NCI-H510A (cell line): ENCODE results near the gene ACOT11.
A peak's percentile ranks its signal among the peaks of the same experiment; 100 is the strongest.

Experiments
- DNase-seq: peaks from one replicate; lab custom pipeline; 2025; lab: John Stamatoyannopoulos, UW

Gene ACOT11

DNA sequence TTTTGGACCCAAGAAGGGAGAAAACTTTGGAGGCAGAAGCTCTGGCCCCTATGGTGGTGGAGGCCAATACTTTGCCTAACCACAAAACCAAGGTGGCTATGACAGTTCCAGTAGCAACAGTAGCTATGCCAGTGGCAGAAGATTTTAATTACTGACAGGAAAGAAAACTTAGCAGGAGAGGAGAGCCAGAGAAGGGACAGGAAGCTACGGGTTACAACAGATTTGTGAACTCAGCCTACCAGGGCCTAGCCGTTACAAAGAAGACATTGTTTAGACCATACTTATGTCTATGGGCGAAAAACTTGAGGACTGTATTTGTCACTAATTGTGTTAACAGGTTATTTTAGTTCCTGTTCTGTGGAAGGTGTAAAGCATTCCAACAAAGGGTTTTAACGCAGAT lies 10.4 kb upstream of the ACOT11 start:
- no peak for DNase-seq

DNA sequence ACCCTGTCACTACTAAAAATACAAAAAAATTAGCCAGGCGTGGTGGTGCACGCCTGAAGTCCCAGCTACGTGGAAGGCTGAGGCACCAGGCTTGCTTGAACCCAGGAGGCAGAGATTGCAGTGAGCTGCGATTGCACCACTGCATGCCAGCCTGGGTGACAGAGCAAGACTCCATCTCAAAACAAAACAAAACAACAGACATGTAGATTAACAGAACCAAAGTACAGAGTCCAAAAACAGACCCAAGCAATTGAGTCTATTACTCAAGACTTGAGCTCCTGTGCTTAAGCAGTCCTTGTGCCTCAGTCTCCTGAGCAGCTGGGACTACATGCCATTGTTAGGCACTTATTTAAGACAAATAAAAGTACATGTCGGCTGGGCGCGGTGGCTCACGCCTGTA lies 9.5 kb upstream of the ACOT11 start:
- DNase-seq, result no peak

DNA sequence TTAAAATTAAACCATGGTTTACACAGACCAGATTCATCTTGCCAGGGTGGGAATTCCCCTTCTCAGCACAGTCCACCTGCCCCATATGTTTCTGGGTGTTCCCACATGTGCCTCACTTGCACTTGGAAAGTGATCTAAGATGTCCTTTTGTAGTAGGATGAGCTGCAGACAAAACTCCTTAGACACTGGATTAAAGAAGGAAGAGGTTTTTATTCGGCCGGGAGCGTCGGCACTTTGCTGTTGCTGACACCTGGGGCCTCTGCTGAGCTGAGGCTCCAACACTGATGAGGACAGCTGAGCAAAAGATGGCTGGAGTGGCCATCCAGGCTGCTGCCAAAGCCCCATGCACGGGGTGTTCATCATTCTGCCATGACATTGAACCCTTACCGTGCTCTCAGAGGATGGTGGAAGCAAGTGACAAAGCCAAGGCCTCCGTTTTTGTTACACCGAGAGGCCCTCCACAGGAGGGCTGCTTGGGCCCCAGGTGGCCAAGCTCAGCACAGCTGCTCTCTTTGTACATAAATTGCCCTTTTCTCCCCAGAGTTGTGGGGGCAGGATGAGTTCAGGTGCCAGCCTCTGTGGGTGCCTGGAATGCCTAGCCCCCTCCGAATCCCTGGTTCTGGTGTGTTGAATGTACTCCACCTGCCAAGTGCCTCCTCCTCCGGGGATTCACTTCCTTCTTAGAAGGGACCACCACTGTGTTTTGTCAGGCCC lies 7.3 kb upstream of the ACOT11 start:
- no peak for DNase-seq

DNA sequence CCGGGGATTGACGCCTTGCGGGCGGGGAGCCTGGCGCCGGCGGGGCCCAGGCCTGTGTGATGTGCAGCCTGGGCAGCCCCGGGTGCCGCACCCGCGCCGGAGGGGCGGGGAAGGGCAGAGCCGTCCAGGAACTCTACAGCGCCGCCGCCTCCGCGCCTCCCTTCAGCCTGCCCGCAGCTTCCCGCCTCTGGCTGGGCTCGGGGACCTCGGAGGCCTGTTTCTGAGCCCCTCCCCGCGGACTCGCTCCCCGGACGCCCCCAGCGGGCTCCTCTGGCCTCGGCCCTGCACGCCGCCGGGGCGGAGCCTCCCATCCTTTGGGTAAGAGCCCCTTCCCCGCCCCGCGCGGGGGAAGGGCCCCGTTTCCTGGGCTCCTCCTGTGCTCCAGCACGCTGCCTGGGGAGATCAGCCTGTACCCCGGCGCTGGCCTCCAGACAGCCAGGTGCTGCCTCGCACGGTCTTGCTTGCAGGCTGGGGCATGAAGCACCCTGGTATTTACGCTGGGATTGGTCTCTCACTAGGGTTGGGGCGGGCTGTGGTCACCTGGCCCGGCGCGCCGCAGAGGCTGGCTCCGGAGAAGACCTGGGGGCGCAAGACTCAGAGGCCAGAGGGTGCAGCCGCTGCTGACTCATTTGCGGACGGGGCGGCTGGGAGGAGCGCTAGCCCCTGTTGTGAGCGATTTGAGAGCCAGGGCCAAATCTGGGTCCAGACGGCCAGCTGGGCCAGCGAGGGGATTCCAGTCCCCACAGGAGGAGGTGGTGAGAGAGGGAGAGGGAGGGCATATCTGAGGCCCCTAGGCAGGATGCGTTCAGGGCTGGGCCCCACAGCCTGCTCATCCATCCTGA lies 5.7 kb upstream of the ACOT11 start:
- peak; percentile 91 for DNase-seq

DNA sequence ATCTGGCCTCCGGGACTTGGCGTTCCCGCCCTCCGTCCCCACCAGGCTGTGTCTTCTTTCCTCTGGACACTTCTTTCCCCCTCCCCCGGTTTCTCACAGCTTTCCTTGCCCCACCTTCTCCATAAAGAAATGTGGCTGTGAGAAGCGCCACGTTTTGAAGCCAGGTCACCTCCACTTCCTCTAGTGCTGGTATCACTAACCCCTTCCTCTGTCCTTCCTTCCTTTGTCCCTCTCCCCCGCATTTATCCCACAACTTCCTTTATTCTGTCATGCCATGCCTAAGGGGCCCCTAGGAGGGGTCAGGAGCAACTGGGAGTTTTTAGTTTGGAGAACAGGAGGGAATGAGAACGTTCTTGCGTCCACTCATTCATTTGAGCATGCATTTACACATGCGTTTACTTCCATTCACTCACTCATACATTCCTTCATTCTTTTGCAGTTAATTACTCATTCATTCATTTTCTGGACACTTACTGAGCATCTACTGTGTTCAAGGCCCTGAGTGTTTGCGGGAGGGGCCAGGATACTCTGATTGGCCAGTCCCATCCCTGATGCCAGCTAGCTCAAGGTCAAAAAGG lies 5.0 kb upstream of the ACOT11 start:
- no peak for DNase-seq

DNA sequence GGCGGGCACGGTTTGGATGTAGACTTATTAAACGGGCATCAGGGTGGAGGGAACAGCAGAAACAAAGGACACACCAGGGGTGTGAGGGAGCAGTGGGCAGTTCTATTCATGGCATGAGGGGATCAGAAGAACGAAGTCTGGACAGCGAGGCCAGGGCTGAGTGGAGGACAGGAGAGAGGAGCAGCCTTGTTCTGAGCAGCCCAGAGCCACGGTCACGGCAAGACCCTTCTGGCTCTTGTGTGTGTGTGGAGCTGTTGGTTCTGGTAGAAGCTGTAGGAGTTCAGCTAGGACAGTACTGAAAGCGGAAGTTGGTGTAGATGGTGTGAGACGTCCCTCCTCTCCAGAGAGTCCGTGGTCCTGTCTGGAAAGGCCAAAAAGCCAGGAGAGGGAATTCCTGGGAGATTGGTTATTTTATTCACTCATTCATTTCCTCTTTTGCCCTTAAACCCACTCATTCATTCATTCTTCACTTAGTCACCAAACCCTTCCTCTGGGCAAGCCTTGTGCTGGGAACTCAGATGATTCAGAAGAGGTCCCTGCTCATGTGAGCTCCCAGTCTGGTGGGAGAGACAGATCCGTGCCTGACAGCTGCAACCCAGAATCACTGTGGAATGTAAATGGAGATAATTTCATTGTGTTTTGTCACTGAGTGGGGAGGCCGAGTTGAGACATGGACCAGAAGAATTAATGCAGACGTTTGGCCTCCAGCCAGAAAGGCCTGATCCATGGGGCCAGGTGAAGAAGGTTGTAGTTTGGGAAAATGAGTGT lies 4.1 kb upstream of the ACOT11 start:
- no peak for DNase-seq

DNA sequence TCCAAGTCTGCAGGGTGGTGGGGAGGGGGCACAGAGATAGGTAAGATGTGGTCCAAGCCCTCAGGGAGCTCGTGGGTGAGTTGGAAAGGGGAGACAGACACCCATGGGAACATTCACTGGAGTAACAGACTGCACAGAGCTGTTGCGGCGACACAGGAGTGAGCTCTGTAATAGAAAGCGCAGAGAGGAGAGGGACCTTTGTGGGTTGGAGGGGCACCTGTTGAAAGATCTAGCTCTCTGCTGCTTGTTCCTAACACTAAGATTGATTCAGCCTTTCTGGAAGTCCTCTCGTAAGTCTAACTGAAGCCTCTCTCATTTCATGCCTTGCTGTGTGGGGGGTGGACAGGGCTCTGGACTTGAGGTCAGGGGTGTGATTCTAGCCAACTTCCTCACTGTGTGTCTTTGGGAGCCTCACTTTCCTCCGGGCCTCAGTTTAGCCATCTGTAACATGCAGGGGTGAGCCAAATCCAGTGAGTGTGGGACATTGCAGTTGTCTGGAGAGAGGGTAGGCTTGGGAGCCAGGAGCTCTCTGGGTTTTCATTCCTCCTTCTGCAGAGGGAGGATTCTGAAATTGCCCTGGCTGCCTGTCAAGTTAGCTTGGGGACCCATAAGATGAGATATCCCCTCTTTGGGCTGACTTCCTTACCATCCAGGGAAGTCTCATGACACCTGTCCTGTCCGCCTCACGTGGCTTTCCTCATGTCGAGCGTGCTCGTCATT lies 2.0 kb upstream of the ACOT11 start:
- no peak for DNase-seq

DNA sequence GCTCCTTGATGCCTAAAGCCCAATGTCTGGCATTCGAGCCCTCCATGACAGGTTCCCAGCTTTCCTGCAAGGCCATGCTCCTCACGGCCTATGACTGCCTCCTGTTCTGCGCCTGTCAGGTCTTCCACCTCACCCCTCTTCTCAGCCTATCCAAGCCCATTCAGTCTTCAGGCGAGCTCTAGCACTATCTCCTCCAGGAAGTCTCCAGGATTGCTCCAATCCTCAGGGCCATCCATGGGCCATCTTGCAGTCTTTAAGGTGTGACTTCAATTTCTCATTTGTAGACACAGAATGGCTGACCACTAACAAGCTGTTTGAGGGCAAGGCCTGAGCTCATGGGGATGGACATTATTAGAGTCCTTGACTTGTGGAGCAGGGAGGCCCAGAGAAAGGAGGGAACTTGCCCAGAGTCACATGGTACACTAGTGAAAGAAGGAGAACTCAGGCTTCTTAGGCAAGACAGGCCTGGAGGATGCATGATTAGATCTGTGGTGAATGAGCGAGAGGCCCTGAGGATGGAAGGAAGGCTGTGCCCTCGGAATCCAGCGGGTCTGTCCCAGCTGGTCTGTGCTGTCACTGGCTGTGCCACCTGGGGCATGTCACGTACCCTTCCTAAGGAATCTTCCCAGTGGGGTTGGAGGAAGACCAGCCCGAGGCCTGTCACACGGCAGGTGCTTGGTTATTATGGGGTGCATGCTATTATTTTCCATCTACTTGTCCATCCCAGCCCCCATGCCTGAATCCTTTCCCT lies 1.2 kb upstream of the ACOT11 start:
- no peak for DNase-seq

DNA sequence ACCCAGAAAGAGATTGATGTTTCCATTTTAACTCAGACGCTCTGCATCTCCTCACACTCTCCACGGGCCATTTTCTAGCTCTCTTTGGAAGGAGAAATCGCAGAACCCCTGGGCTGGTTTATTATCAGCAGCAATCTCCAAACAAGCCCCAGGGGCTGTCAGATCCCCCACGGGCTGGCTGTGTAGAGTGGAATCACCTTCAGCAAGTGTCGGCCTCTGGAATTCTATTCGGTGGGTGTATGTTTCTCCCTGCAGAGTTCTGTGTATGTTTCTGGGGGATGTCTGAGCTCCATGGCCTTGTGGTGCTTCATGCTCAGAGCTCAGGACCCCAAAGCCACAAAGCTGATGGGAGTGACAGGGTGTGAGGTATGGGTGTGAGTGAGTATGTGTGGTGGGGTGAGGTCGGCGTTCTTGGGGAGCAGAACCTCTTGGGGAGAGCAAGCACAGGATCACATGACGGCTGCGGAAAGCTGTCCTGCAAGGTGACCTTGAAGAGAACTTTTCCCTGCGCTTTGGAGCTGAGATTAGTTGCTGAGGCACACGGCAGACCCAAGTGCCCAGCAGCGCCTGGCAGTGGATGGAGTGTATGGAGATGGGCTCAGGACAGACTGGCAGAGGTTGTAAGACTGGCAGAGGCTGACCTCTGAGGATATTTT lies 489 bp downstream of the ACOT11 start:
- no peak for DNase-seq

DNA sequence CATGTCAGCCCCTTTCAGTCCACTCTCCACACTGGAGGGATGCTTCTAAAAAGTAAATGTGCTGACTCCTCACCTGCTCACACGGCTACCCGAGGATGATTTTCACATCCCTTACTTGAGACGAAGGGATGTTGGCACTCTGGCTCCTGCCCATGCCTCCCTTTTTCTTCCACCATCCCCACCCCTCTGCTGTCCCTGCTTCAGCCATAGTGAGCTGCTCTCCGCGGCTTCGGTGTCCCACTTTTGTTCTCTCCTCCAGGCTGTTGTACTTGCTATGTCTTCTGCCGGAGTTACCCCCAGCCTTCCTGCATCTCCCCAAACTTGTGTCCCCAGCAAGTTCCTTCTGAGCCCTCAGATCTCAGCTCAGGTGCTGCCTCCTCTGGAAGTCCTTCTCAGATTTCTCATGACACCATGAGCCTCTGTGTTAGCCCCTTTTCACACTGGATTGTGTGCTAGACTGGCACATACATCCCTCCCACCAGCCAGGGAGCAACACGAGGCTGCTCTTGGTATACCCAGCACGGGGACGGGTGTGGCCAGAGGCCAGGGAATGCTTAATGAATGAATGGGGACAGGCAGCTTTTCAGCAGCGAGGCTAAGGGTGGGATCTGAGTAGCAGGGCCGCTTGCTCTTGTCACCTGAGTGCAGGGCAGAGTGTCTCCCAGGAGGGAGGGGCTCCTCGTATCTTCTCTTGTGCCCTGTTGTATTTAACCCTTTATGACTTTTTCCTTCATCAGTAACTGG lies 1.3 kb downstream of the ACOT11 start:
- DNase-seq, result no peak

DNA sequence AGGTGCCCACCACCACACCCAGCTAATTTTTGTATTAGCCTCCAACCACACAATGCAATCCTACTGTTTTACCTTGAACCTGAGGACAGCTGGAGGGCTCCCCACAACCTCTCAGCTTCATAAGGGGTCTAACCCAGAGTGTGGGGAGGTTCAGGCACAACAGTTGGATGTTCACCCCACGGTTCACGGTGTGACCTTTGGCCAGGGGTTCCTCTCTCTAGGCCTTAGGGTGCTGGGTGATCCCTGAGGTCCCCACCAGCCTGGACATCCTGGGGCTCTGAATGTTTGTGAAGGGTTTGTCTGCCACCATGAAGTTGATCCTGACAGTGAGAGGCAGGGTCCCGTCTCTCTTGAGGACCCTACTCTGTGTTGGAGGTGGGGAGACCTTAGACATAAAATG lies 3.9 kb downstream of the ACOT11 start:
- DNase-seq, result no peak

DNA sequence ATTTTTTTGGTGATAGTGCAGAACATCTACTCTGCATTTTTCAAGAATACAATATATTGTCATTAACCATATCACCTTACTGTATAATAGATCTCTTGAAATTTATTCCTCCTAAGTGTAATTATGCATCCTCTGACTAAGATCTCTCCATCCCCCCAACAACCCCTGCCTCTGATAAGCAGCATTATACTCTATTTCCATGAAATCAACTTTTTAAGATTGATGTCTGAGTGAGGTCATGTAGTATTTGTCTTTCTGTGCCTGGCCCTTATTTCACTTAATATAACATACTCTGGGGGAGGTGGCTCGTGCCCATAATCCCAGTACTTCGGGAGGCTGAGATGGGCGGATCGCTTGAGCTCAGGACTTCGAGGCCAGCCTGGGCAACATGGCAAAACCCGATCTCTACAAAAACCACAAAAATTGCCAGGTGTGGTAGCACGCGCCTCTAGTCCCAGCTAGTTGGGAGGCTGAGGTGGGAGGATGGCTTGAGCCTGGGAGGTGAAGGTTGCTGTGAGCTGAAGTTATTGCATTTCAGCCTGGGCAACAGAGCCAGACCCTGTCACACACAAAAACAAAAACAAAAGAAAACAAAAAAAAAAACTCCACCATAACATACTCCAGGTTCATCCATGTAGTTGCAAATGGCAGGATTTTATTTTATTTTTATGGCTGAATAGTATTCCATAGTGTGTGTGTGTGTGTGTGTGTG lies 5.7 kb downstream of the ACOT11 start:
- no peak for DNase-seq

DNA sequence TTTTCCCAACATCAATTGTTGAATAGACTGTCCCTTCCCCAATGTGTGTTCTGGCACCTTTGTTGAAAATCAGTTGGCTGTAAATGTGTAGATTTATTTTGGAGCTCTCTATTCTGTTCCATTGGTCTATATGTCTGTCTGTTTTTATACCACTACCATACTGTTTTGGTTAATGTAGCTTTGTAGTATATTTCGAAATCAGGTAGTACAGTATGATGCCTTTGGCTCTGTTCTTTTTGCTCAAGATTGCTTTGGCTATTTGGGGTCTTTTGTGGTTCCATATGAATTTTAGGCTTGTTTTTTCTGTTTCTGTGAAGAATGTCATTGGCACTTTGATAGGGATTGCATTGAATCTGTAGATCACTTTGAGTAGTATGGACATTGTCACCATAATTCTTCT lies 8.1 kb downstream of the ACOT11 start:
- DNase-seq, result no peak

DNA sequence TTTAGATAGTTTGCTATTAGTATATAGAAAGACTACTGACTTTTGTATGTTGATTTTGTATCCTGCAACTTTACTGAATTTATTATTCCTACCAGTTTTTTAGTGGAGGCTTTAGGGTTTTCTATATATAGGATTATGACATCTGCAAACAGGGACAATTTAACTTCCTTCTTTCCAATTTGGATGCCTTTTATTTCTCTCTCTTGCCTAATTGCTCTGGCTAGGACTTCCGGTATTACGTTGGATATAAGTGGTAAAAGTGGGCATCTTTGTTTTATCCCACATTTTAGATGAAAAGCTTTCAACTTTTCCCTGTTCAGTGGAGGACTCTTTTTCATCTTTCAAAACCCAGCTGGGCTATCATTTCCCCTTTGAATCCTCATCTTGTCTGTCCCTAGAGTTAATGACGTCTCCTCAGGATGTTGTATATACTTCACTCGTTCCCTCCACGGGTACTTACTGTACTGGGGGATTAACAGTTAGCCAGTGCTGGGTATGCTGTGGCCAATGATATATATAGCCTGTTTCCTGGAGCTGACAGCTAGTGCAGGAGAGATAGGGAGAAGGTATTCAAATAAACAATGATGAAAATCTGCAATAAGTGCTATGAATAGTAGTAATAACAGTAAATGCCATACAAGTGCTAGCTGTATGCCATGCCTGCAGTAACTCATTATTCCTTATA lies 9.8 kb downstream of the ACOT11 start:
- DNase-seq, result no peak

DNA sequence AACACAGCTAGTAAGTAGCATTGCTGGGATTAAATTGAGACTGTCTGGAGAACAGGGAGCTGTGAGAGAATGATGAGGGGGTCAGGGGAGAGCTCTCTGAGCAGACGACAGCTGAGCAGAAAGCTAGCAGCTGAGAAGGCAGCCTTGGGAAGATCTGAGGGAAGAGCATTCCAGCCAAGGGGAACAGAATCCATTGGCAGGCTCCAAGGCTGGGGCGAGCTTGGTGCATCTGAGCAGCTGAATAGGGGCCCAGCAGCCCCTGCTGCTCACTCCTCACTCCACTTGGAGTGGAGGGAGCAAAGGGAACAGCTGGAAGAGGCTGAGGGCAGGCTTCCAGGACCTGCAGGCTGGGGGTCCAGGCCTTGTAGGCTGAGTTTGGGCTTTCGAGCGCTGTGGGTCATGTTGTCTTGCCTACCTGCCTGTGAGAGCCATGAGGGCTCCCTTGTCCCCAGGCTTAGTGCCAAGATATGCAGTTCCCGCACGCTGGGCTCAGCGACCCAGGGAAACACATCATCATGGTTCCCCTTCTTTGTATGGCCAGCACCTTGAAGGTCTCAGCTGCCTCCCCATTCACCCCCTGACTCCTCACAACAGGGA lies 10.5 kb downstream of the ACOT11 start:
- no peak for DNase-seq

DNA sequence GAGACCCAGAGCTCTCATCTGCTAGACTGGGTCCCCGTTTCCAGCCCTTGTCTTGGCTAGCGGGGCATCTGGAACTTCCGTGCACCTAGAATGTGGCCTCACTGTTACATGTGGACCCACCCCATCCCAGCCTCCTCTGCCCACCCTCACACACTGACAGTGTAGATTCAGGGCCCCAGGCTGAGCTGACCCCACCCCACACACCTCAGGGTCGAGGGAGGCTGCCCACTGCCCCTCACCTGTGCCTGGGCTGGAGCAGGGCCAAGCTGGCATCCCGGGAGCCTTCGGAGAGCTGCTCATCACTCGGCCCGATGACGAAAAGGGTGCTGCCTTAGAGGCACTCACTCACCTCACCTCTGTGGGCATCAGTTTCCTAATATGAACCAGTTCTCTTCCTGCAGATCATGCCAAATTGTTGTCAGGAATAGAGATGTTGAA lies 11.1 kb downstream of the ACOT11 start:
- DNase-seq, result no peak

DNA sequence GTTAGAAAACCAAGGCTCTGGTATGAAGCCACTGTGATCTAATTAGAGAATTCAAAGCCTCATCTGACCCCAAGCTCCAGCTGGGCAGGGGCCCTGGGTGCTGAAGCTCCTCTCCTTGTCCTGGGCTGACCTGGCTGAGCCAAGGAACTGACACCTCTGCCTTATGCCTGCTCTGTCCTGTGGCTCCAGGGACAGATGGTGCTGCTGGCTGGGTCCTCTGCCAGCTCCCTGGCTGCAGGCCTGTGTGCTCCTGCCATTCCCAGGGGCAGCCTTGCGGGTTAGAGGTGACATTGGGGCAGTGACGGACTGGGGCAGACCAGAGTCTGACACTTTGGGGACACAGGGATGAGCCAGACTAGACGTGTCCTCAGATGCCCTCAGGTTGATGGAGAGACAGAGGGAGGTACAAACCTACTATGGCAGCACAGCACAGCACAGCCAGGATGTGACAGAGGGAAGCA lies 11.8 kb downstream of the ACOT11 start:
- DNase-seq, result no peak
